C4-2B (cell line): ENCODE results near the gene PET100.

ENCODE experiments used
- ZFX ChIP-seq: fragments of 450-650 bp; IDR thresholded peaks from 2 replicates; pipeline ENCODE4 v1.6.1; 2017
- TF ChIP-seq, protein P1 (sequence below): fragments of 450-650 bp; conservative IDR thresholded peaks from 2 replicates; pipeline ENCODE4 v1.5.1; 2017; ENCODE audit warnings: mild to moderate bottlenecking

DNA sequence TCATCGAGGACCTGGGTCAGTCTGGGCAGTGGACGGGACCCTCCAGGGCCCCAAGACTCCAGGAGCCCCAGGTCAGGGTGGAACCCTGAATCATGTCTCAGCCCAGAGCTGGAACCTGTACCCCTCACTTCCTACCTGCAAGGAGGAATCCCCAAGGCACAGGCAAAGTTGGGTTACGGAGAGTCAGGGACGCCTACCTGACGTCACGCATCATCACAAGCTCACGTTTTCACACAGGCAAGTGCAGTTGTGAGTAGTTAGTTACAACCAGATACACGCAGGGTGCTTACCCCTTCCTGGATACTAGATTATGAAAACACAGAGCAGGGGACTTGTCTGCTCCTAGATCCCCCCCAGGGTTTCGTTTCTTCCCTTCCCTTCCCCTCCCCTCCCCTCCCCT is 41.2 kb downstream of the PET100 start:
- TF ChIP-seq, protein P1, sequence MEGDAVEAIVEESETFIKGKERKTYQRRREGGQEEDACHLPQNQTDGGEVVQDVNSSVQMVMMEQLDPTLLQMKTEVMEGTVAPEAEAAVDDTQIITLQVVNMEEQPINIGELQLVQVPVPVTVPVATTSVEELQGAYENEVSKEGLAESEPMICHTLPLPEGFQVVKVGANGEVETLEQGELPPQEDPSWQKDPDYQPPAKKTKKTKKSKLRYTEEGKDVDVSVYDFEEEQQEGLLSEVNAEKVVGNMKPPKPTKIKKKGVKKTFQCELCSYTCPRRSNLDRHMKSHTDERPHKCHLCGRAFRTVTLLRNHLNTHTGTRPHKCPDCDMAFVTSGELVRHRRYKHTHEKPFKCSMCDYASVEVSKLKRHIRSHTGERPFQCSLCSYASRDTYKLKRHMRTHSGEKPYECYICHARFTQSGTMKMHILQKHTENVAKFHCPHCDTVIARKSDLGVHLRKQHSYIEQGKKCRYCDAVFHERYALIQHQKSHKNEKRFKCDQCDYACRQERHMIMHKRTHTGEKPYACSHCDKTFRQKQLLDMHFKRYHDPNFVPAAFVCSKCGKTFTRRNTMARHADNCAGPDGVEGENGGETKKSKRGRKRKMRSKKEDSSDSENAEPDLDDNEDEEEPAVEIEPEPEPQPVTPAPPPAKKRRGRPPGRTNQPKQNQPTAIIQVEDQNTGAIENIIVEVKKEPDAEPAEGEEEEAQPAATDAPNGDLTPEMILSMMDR = no peak
- no peak for TF ChIP-seq ZFX
